ENCODE results near the gene SMIM3. TPM values are rescaled to one million over a fixed set of nuclear protein-coding genes. Genes with fewer than 3 reads are reported as not detected.
A peak's percentile ranks its signal among the peaks of the same experiment; 100 is the strongest.
"Not testable (repeated sequence)": the region's sequence is repeated elsewhere in the genome, so short reads cannot be mapped to it uniquely, and the experiment has no call there.

Gene SMIM3
- total RNA-seq, 1 donor from 2014 or later: 9.5 TPM

DNA sequence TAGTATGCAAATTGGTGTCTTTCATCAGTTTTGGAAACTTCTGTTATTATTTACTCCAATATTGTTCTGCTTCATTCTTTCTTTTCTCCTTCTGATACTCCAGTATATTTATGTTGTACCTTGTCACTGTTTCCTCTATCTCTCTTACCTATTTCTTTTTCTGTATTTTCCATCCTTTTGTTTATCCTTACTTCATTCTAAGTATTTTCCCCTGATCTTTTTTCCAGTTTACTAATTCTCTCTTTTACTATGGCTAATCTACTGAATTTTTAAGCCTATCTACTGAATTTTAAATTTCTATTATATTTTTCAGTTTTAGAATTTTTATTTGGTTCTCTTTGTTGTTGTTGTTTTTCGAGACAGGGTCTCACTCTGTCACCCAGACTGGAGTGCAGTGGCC is 7.4 kb downstream of the SMIM3 start:
- TF ChIP-seq, protein P1, sequence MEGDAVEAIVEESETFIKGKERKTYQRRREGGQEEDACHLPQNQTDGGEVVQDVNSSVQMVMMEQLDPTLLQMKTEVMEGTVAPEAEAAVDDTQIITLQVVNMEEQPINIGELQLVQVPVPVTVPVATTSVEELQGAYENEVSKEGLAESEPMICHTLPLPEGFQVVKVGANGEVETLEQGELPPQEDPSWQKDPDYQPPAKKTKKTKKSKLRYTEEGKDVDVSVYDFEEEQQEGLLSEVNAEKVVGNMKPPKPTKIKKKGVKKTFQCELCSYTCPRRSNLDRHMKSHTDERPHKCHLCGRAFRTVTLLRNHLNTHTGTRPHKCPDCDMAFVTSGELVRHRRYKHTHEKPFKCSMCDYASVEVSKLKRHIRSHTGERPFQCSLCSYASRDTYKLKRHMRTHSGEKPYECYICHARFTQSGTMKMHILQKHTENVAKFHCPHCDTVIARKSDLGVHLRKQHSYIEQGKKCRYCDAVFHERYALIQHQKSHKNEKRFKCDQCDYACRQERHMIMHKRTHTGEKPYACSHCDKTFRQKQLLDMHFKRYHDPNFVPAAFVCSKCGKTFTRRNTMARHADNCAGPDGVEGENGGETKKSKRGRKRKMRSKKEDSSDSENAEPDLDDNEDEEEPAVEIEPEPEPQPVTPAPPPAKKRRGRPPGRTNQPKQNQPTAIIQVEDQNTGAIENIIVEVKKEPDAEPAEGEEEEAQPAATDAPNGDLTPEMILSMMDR (conservative IDR thresholded peaks at IDR 0.05; ENCODE audit: low read depth, low read length): no peak
- H3K4me3 ChIP-seq (ENCODE audit: low read depth, low read length): no peak overlapping the region
- no peak for DNase-seq (ENCODE audit: low read depth)

DNA sequence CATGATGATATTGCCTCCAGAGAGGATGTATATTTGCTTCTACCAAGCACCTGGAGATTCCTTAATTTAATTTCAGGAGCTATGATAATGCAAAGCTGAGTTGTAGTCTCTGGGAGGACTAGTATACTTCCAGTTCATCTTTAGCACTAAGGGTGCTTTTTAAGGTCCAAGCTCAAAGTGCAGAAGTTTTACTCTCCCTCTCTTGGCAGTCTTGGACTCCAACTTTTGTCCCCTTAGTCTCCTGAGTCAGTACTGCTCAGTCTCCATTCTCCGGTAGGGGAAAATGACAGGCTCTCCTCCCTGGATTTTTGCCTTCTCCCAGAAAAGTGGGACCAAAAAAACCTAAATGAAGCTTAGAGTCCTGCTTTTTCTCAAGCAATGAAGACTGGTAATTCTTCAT is 8.3 kb downstream of the SMIM3 start:
- TF ChIP-seq, protein P1 (conservative IDR thresholded peaks at IDR 0.05; ENCODE audit: low read depth, low read length): no peak

DNA sequence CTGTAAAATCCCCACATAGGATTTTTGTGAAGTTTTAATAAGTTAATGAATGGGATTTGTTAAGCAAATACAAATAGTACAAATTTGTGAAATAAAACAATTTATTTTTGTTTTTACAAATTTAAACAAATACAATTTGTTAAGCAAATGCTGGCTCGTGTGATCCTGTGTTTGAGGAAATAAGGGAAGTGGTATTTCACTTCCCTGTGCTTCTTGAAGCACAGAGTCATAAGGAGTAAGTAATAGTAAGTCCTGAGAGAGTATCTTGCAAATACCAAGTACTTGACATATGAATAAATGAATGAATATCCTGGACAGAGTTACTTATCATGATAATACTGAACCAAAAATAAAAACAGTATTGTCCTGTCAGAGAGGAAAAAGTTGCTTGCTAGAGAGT is 9.1 kb downstream of the SMIM3 start:
- TF ChIP-seq, protein P1 (conservative IDR thresholded peaks at IDR 0.05; ENCODE audit: low read depth, low read length): no peak
- H3K4me3 ChIP-seq (ENCODE audit: low read depth, low read length): no peak overlapping the region
- no peak for DNase-seq (ENCODE audit: low read depth)

More for the DNA sequence above, 8.3 kb downstream of the SMIM3 start:
- no peak overlapping the region for H3K4me3 ChIP-seq (ENCODE audit: low read depth, low read length)
- no peak for DNase-seq (ENCODE audit: low read depth)

DNA sequence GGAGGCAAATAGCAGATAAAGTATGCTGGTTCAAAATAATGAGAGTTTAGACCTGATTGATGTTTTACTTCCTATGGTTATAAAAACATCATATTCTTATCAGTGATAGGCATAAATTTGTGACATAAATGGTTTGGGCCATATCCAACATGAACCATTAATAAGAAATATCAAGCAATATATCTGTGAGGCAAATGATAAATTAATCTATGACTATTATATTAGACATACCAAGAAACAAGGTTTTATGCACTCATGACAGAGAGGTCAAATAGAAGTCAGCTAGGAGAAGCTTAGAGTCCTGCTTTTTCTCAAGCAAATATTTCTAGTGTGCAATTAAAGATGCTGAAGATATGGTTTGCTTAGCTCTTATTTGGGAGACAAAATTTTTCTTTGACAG is 10.4 kb downstream of the SMIM3 start:
- no peak for DNase-seq (ENCODE audit: low read depth)
- TF ChIP-seq, protein P1 (conservative IDR thresholded peaks at IDR 0.05; ENCODE audit: low read depth, low read length): no peak

DNA sequence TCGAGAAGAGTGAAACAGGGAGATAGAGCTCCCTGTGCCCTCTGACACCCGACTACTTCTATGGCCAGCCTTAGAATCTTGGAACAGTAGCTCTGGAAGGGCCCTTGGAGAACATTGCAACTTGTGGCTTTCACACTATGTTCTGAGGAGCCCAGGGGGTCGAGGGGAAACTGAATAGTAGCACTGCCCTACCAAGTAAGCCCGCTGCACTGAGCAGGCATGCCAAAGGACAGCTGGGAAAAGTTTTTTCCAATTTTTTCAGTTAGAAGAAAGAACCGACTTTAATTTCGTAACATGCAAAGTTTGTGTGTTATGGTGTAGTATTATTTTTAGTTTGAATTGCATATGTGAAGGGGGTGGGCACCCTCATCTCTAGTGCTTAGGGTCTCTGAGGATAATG is 10.9 kb downstream of the SMIM3 start:
- no peak overlapping the region for H3K4me3 ChIP-seq (ENCODE audit: low read depth, low read length)
- TF ChIP-seq, protein P1 (conservative IDR thresholded peaks at IDR 0.05; ENCODE audit: low read depth, low read length): no peak
- no peak for DNase-seq (ENCODE audit: low read depth)

More for the DNA sequence above, 10.4 kb downstream of the SMIM3 start:
- no peak overlapping the region for H3K4me3 ChIP-seq (ENCODE audit: low read depth, low read length)

DNA sequence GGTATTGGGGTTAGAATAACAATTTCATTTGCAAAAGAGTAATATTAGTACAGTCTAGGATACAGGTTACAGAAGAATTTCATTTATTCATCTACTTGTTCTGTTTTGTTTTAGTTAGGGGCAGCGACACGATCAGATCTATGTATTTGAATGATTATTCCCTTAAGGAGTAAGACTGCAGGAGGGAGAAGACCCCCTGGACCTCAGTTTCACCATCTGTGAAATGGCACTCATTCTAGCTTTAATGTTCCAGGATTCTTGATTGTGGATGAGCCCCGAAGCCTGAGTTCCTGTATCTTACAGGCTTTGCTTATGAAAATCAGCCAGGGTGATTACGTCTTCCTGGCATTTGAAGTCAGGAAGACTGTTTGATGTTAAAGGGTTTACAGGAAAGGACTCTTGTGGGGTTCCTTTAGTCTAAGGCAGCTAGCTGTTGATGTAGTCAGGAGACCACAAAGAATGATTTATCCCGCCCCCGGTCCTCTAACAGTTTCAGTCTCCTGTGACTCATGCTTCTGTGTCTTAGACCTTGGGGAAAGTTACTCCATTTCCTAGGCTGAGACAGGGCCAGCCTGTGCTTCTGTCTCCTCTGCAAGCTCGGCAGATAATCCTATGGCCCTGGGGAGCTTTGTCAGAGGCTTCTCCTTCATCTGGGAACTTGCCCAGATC is 11.5 kb downstream of the SMIM3 start:
- DNase-seq (ENCODE audit: low read depth): peak; percentile 74
- TF ChIP-seq, protein P1 (conservative IDR thresholded peaks at IDR 0.05; ENCODE audit: low read depth, low read length): no peak
- peak overlapping the region; percentile 22 for H3K4me3 ChIP-seq (ENCODE audit: low read depth, low read length)

DNA sequence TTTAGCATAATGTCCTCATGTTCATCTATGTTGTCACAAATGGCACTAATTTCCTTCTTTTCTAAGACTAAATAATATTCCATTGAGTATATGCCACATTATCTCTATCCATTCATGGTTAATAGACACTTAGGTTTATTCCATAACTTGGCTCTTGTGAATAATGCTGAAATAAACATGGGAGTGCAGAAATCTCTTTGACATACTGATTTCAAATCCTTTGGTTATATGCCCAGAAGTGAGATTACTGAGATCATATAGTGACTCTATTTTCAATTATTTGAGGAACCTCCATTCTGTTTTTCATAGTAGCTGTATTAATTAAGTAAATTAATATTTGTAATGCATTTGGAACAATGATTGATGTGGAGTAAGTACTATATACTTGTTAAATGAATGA is 13.0 kb downstream of the SMIM3 start:
- TF ChIP-seq, protein P1 (conservative IDR thresholded peaks at IDR 0.05; ENCODE audit: low read depth, low read length): no peak
- no peak for DNase-seq (ENCODE audit: low read depth)
- H3K4me3 ChIP-seq (ENCODE audit: low read depth, low read length): no peak overlapping the region

DNA sequence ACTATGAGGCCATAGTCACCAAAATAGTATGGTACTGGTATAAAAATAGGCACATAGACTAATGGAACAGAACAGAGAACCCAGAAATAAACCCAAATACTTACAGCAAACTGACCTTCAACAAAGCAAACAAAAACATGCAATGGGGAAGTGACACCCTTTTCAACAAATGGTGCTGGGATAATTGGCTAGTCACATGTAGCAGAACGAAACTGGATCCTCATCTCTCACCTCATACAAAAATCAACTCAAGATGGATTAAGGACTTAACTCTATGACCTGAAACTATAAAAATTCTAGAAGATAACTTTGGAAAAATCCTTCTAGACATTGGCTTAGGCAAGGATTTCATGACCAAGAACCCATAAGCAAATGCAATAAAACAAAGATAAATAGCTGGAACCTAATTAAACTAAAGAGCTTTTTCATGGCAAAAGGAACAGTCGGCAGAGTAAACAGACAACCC is 14.9 kb downstream of the SMIM3 start:
- not testable (repeated sequence) for DNase-seq (ENCODE audit: low read depth); H3K4me3 ChIP-seq (ENCODE audit: low read depth, low read length)
